ENCODE data around the gene HERC4. TPM values are rescaled to one million over a fixed set of nuclear protein-coding genes. Genes with fewer than 3 reads are reported as not detected.
"Not testable (repeated sequence)": the region's sequence is repeated elsewhere in the genome, so short reads cannot be mapped to it uniquely, and the experiment has no call there.

Gene HERC4
- total RNA-seq, 2 experiments from 2014 or later = 34.2 to 72.6 TPM

- H3K4me2 ChIP-seq (ENCODE audit: low read length) = no peak overlapping the region
- H3K27ac ChIP-seq (ENCODE audit: low read depth, low read length, poor library complexity, severe bottlenecking) = no peak overlapping the region
- no peak overlapping the region for H2AFZ ChIP-seq (ENCODE audit: low read length)
- no peaks in the 10 kb centered on the region for H3K9me2 ChIP-seq (ENCODE audit: insufficient read depth, low read length)
- TF ChIP-seq EZH2phosphoT487 (IDR thresholded peaks at IDR 0.05; ENCODE audit: borderline replicate concordance, low read depth, low read length) = no peak
- TF ChIP-seq, protein P1, sequence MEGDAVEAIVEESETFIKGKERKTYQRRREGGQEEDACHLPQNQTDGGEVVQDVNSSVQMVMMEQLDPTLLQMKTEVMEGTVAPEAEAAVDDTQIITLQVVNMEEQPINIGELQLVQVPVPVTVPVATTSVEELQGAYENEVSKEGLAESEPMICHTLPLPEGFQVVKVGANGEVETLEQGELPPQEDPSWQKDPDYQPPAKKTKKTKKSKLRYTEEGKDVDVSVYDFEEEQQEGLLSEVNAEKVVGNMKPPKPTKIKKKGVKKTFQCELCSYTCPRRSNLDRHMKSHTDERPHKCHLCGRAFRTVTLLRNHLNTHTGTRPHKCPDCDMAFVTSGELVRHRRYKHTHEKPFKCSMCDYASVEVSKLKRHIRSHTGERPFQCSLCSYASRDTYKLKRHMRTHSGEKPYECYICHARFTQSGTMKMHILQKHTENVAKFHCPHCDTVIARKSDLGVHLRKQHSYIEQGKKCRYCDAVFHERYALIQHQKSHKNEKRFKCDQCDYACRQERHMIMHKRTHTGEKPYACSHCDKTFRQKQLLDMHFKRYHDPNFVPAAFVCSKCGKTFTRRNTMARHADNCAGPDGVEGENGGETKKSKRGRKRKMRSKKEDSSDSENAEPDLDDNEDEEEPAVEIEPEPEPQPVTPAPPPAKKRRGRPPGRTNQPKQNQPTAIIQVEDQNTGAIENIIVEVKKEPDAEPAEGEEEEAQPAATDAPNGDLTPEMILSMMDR (conservative IDR thresholded peaks at IDR 0.05; ENCODE audit: low read length) = no peak
- ChIA-PET POLR2A (interaction anchor here (0.5 to 1.6 kb wide), 5 partner anchors 12 to 581 kb away, joined by 3 to 6 read pairs (median 4); no protein-coding TSS in a partner anchor), CTCF (ENCODE audit: unreplicated experiment) (no interaction called here)
- H3K36me3 ChIP-seq (ENCODE audit: insufficient read depth, low read length) = peaks cover 63% of the 10 kb centered on the region
- no peaks in the 10 kb centered on the region for H3K79me2 ChIP-seq (ENCODE audit: insufficient read depth, low read depth, low read length)
- BruUV-seq (replicated peaks) = no TSS peak
- H4K20me1 ChIP-seq (ENCODE audit: insufficient read depth, low read length) = no peaks in the 10 kb centered on the region
- H3K4me3 ChIP-seq (ENCODE audit: low read depth, low read length, poor library complexity, severe bottlenecking) = no peak overlapping the region
- H3K9me3 ChIP-seq (ENCODE audit: low read length) = no peaks in the 10 kb centered on the region
- no peaks in the 10 kb centered on the region for H3K4me1 ChIP-seq (ENCODE audit: insufficient read depth, low read length, poor library complexity, severe bottlenecking)
- no peak for DNase-seq (ENCODE audit: low spot score)
- intact Hi-C loops (cut with micrococcal nuclease; ENCODE audit: unreplicated experiment) = no loop called here
Measured at GRCh38 chr10:67990093-67990492, 85.0 kb downstream of the HERC4 start.

- BruUV-seq (replicated peaks) = no TSS peak
- Histone ChIP-seq H2AFZ (ENCODE audit: low read length) (no peak overlapping the region), H3K4me1 (ENCODE audit: insufficient read depth, low read length, poor library complexity, severe bottlenecking) (no peaks in the 10 kb centered on the region), H3K36me3 (ENCODE audit: insufficient read depth, low read length) (peaks cover 69% of the 10 kb centered on the region), H3K9me3 (ENCODE audit: low read length) (no peaks in the 10 kb centered on the region), H3K79me2 (ENCODE audit: insufficient read depth, low read depth, low read length) (no peaks in the 10 kb centered on the region), H4K20me1 (ENCODE audit: insufficient read depth, low read length) (no peaks in the 10 kb centered on the region), H3K27ac (ENCODE audit: low read depth, low read length, poor library complexity, severe bottlenecking) (no peak overlapping the region), H3K4me2 (ENCODE audit: low read length) (no peak overlapping the region), H3K4me3 (ENCODE audit: low read depth, low read length, poor library complexity, severe bottlenecking) (no peak overlapping the region), H3K9me2 (ENCODE audit: insufficient read depth, low read length) (no peaks in the 10 kb centered on the region)
- ChIA-PET CTCF (ENCODE audit: unreplicated experiment) (no interaction called here), POLR2A (interaction anchor here (0.7 to 1.0 kb wide), 2 partner anchors 11 to 14 kb away, joined by 3 read pairs; no protein-coding TSS in a partner anchor)
- intact Hi-C loops (cut with micrococcal nuclease; ENCODE audit: unreplicated experiment) = no loop called here
- TF ChIP-seq EZH2phosphoT487 (IDR thresholded peaks at IDR 0.05; ENCODE audit: borderline replicate concordance, low read depth, low read length) = no peak
- TF ChIP-seq, protein P1 (conservative IDR thresholded peaks at IDR 0.05; ENCODE audit: low read length) = no peak
- no peak for DNase-seq (ENCODE audit: low spot score)
Measured at GRCh38 chr10:67988606-67989005, 86.5 kb downstream of the HERC4 start.

GRCh38 chr10:67982603-67983002 lies 92.5 kb downstream of the HERC4 start:
- H3K4me2 ChIP-seq (ENCODE audit: low read length); intact Hi-C loops (cut with micrococcal nuclease; ENCODE audit: unreplicated experiment); H4K20me1 ChIP-seq (ENCODE audit: insufficient read depth, low read length); H3K4me3 ChIP-seq (ENCODE audit: low read depth, low read length, poor library complexity, severe bottlenecking); POLR2A ChIA-PET; DNase-seq (ENCODE audit: low spot score); H2AFZ ChIP-seq (ENCODE audit: low read length); H3K9me3 ChIP-seq (ENCODE audit: low read length); H3K9me2 ChIP-seq (ENCODE audit: insufficient read depth, low read length); H3K27ac ChIP-seq (ENCODE audit: low read depth, low read length, poor library complexity, severe bottlenecking); H3K79me2 ChIP-seq (ENCODE audit: insufficient read depth, low read depth, low read length); CTCF ChIA-PET (ENCODE audit: unreplicated experiment); H3K4me1 ChIP-seq (ENCODE audit: insufficient read depth, low read length, poor library complexity, severe bottlenecking): not testable (repeated sequence)
- BruUV-seq (replicated peaks) = TSS peak; percentile 13
- peaks cover 60% of the 10 kb centered on the region for H3K36me3 ChIP-seq (ENCODE audit: insufficient read depth, low read length)
